K562 (cell line): ENCODE data around the gene CLEC3B. TPM values are rescaled to one million over a fixed set of nuclear protein-coding genes. Genes with fewer than 3 reads are reported as not detected.
A peak's percentile ranks its signal among the peaks of the same experiment; 100 is the strongest.

Experiments used
- C11orf30 ChIP-seq: fragments of 450-650 bp; IDR thresholded peaks from 2 replicates; pipeline ENCODE4 v1.6.1; 2016; ENCODE audit warnings: low read depth, mild to moderate bottlenecking
- CBFA2T2 ChIP-seq: fragments of 450-650 bp; conservative IDR thresholded peaks from 2 replicates; pipeline ENCODE4 v1.6.1; 2017; ENCODE audit warnings: mild to moderate bottlenecking
- CEBPG ChIP-seq, 3 experiments: fragments of 200-800 bp in 1 of 3; sonication (Bioruptor generic) in 1 of 3; sonication (generic) in 1 of 3; formaldehyde crosslinking in 1 of 3; IDR thresholded peaks in 2 of 3; conservative IDR thresholded peaks in 1 of 3; 2 replicates each; pipeline versions ENCODE4 v1.6.1 to v1.8.0; 2016 to 2022; ENCODE audit warnings: missing compliant biosample characterization in 2 of 3, missing genetic modification characterization in 2 of 3, mild to moderate bottlenecking in 1 of 3, missing genetic modification reagents in 1 of 3
- HNRNPH1 ChIP-seq: fragments of 200-400 bp; formaldehyde crosslinking; optimal IDR thresholded peaks from 2 replicates; pipeline ENCODE3; 2017; ENCODE audit warnings: low read depth, mild to moderate bottlenecking, low read length, moderate library complexity
- HNRNPUL1 ChIP-seq: fragments of 200-400 bp; formaldehyde crosslinking; IDR thresholded peaks from 2 replicates; pipeline ENCODE4 v1.6.1; 2017; ENCODE audit warnings: low read length
- MTA1 ChIP-seq: fragments of 450-650 bp; IDR thresholded peaks from 2 replicates; pipeline ENCODE4 v1.6.1; 2017; ENCODE audit warnings: borderline replicate concordance
- MYC ChIP-seq, 2 experiments: fragments of 250-450 bp in 1 of 2; sonication (Bioruptor Pico) in 1 of 2; IDR thresholded peaks; 2 replicates each; pipeline versions ENCODE4 v1.5.1 to v1.6.1; 2012 to 2021; ENCODE audit warnings: low read depth in 2 of 2, borderline replicate concordance in 1 of 2, improper control_type of control experiment in 1 of 2, low read length in 1 of 2, mild to moderate bottlenecking in 1 of 2, moderate library complexity in 1 of 2
- NCOA4 ChIP-seq: fragments of 450-650 bp; IDR thresholded peaks from 2 replicates; pipeline ENCODE4 v1.6.1; 2018; ENCODE audit warnings: mild to moderate bottlenecking; ENCODE audit not compliant: partially characterized antibody
- PATZ1 ChIP-seq: fragments of 250-450 bp; sonication (Bioruptor Pico); IDR thresholded peaks from 2 replicates; pipeline ENCODE4 v1.5.0; 2020; ENCODE audit warnings: mild to moderate bottlenecking, borderline replicate concordance
- PHB2 ChIP-seq: fragments of 450-650 bp; IDR thresholded peaks from 2 replicates; pipeline ENCODE4 v1.6.1; 2017; ENCODE audit warnings: low read depth
- PRMT5 ChIP-seq: sonication (generic); formaldehyde crosslinking; IDR thresholded peaks from 2 replicates; pipeline ENCODE4 v1.5.0; 2020; ENCODE audit warnings: missing genetic modification reagents
- SAFB ChIP-seq: fragments of 200-400 bp; formaldehyde crosslinking; IDR thresholded peaks from 2 replicates; pipeline ENCODE4 v1.6.1; 2017; ENCODE audit warnings: low read depth, low read length, borderline replicate concordance
- SIN3A ChIP-seq, 2 experiments: fragments of 150-350 bp in 1 of 2; IDR thresholded peaks; 2 replicates each; pipeline ENCODE4 v1.6.1; 2011 to 2016; ENCODE audit warnings: borderline replicate concordance in 2 of 2, low read depth in 2 of 2, low read length in 2 of 2, mild to moderate bottlenecking in 2 of 2, moderate library complexity in 2 of 2; ENCODE audit not compliant: control insufficient read depth in 1 of 2
- SMARCC2 ChIP-seq: fragments of 450-650 bp; IDR thresholded peaks from 2 replicates; pipeline ENCODE4 v1.6.1; 2017; ENCODE audit warnings: antibody characterized with exemption, moderate library complexity, mild to moderate bottlenecking, low read depth
- SMC3 ChIP-seq: conservative IDR thresholded peaks from 2 replicates; pipeline ENCODE4 v1.6.1; 2011; ENCODE audit warnings: low read depth, low read length, improper control_type of control experiment; ENCODE audit not compliant: insufficient read depth
- TEAD2 ChIP-seq: fragments of 450-650 bp; IDR thresholded peaks from 2 replicates; pipeline ENCODE4 v1.6.1; 2016; ENCODE audit warnings: missing genetic modification characterization, control low read depth, missing compliant biosample characterization
- ZC3H8 ChIP-seq: fragments of 450-650 bp; IDR thresholded peaks from 2 replicates; pipeline ENCODE4 v1.6.1; 2017
- ZNF212 ChIP-seq: fragments of 450-650 bp; formaldehyde crosslinking; IDR thresholded peaks from 2 replicates; pipeline ENCODE4 v1.4.0; 2020; ENCODE audit warnings: mild to moderate bottlenecking
- ZNF274 ChIP-seq: IDR thresholded peaks from 2 replicates; pipeline ENCODE4 v1.6.1; 2011; ENCODE audit warnings: low read depth, mild to moderate bottlenecking, low read length, moderate library complexity, borderline replicate concordance
- ZNF589 ChIP-seq: fragments of 200-800 bp; sonication (Bioruptor generic); IDR thresholded peaks from 2 replicates; pipeline ENCODE4 v1.6.1; 2016; ENCODE audit warnings: low read depth, missing genetic modification characterization, missing compliant biosample characterization
- ZNF695 ChIP-seq: fragments of 450-650 bp; formaldehyde crosslinking; IDR thresholded peaks from 2 replicates; pipeline ENCODE4 v1.4.0; 2020; ENCODE audit warnings: mild to moderate bottlenecking, moderate library complexity
- ZNF766 ChIP-seq: fragments of 200-800 bp; sonication (Bioruptor generic); conservative IDR thresholded peaks from 2 replicates; pipeline ENCODE4 v1.6.1; 2016; ENCODE audit warnings: missing genetic modification characterization, missing compliant biosample characterization
- ZNF785 ChIP-seq: fragments of 250-450 bp; sonication (Bioruptor Pico); IDR thresholded peaks from 2 replicates; pipeline ENCODE4 v1.4.0; 2020; ENCODE audit warnings: mild to moderate bottlenecking
- polyA plus RNA-seq, 8 experiments: library from polyadenylated mRNA; depleted of rRNA in 4 of 8; stranded (reverse) in 5 of 8; unstranded in 3 of 8; fragments of >200 nt; fragmentation: Nextera tagmentation in 2 of 8; fragmentation: Illumina TruSeq in 1 of 8; extraction: Ambion mirVana in 2 of 8; extraction: Trizol in 1 of 8; gene quantifications; 2 replicates each; pipeline versions ENCODE4 v1.2.1 to v1.2.3, GENCODE V29; 2011 to 2014; ENCODE audit warnings: inconsistent platforms in 1 of 8, missing spikeins in 1 of 8
- total RNA-seq, 7 experiments: library from RNA; depleted of rRNA in 6 of 7; stranded (reverse); fragments of >200 nt in 6 of 7; fragmentation: Illumina TruSeq in 2 of 7; extraction: Trizol in 2 of 7; gene quantifications; 2 replicates each; pipeline versions ENCODE4 v1.2.1 to v1.2.3, GENCODE V29; 2011 to 2021; ENCODE audit warnings: low replicate concordance in 1 of 7
- TF ChIP-seq, protein P1 (sequence below): sonication (generic); formaldehyde crosslinking; IDR thresholded peaks from 2 replicates; pipeline ENCODE4 v1.8.1; 2023; ENCODE audit warnings: mild to moderate bottlenecking, missing genetic modification reagents

CLEC3B gene
- total and polyA plus RNA-seq, 9 of the 15 experiments (the other 6 are each of a cell fraction or from before 2014, with no cell fraction given), result not detected

DNA sequence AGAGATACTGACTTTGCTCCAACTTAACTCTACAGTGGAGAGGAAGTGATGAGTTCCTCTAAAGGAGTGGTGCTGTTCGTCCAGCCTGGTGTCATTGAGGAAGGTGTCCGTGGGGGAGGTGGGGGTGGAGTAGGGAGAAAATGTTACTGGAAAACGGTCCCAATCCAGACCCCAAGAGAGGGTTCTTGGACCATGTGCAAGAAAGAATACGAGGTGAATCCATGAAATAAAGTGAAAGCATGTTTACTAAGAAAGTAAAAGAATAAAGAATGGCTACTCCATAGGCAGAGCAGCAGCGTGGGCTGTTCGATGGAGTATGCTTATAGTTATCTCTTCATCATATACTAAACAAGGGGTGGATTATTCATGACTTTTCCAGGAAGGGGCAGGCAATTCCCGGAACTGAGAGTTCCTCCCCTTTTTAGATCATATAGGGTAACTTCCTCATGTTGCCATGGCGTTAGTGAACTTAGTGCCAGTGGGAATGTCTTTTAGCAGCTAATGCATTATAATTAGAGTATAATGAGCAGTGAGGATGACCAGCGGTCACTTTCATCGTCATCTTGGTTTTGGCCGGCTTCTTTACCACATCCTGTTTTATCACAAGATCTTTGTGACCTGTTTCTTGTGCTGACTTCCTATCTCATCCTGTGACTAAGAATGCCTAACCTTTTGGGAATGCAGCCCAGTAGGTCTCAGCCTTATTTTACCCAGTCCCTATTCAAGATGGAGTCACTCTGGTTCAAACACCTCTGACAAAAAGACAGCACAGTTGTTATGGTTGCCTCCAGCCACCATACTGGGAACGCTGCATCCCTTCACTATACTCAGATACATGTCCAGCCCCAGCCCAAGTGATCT, 38.6 kb downstream of the CLEC3B start (continued):
- TF ChIP-seq ZC3H8, result no peak
- no peak for TF ChIP-seq SAFB
- no peak for TF ChIP-seq ZNF274
- TF ChIP-seq CBFA2T2, result no peak
- TF ChIP-seq, protein P1, sequence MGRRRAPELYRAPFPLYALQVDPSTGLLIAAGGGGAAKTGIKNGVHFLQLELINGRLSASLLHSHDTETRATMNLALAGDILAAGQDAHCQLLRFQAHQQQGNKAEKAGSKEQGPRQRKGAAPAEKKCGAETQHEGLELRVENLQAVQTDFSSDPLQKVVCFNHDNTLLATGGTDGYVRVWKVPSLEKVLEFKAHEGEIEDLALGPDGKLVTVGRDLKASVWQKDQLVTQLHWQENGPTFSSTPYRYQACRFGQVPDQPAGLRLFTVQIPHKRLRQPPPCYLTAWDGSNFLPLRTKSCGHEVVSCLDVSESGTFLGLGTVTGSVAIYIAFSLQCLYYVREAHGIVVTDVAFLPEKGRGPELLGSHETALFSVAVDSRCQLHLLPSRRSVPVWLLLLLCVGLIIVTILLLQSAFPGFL, result no peak
- no peak for TF ChIP-seq SMC3
- TF ChIP-seq HNRNPH1, result no peak
- peak; percentile 100 for TF ChIP-seq ZNF695 (CRISPR knock-in tag)
- no peak for TF ChIP-seq PHB2
- TF ChIP-seq SMARCC2, result peak; percentile 74; the same call in 1 of the 2 replicates
- no peak for TF ChIP-seq C11orf30
- no peak for TF ChIP-seq SIN3A (IDR thresholded peaks at IDR 0.05; ENCODE audit: borderline replicate concordance in 2 of 2, control insufficient read depth in 1 of 2, low read depth in 2 of 2, low read length in 2 of 2)
- no peak for TF ChIP-seq CEBPG (CRISPR knock-in tag; IDR thresholded peaks at IDR 0.05)
- peak; percentile 88 to 99 for TF ChIP-seq CEBPG (tag; conservative IDR thresholded peaks at IDR 0.05 in 1 of 2, IDR thresholded peaks at IDR 0.05 in 1 of 2)
- no peak for TF ChIP-seq HNRNPUL1
- TF ChIP-seq PATZ1 (CRISPR knock-in tag), result peak; percentile 100
- peak; percentile 100 for TF ChIP-seq ZNF766 (CRISPR knock-in tag)
- no peak for TF ChIP-seq PRMT5 (CRISPR knock-in tag)
- peak; percentile 100 for TF ChIP-seq ZNF589 (CRISPR knock-in tag)
- peak; percentile 99 for TF ChIP-seq ZNF785
- peak; percentile 89 for TF ChIP-seq MYC (IDR thresholded peaks at IDR 0.05; ENCODE audit: low read depth, low read length)
- peak; percentile 100 for TF ChIP-seq MYC (CRISPR knock-in tag; IDR thresholded peaks at IDR 0.05; ENCODE audit: borderline replicate concordance, low read depth)
- peak; percentile 96 for TF ChIP-seq MTA1
- TF ChIP-seq TEAD2, result peak; percentile 100
- TF ChIP-seq NCOA4, result no peak
- peak; percentile 100 for TF ChIP-seq ZNF212
